K562 (cell line): Measurements from ENCODE around the gene MAMDC4. TPM values are rescaled to one million over a fixed set of nuclear protein-coding genes. Genes with fewer than 3 reads are reported as not detected.

Source experiments
- microRNA-seq: library from miRNA; unstranded; fragments of <30 nt; microRNA quantifications from one replicate; pipeline ENCODE4, GENCODE V29; 2018; ENCODE audit warnings: borderline microRNAs expressed
- polyA plus RNA-seq, 8 experiments: library from polyadenylated mRNA; depleted of rRNA in 4 of 8; stranded (reverse) in 5 of 8; unstranded in 3 of 8; fragments of >200 nt; fragmentation: Nextera tagmentation in 2 of 8; fragmentation: Illumina TruSeq in 1 of 8; extraction: Ambion mirVana in 2 of 8; extraction: Trizol in 1 of 8; gene quantifications; 2 replicates each; pipeline versions ENCODE4 v1.2.1 to v1.2.3, GENCODE V29; 2011 to 2014; ENCODE audit warnings: inconsistent platforms in 1 of 8, missing spikeins in 1 of 8
- small RNA-seq: library from RNA; depleted of rRNA; stranded (forward); fragments of <200 nt; gene quantifications from one replicate; pipeline ENCODE3, GENCODE V24; 2014
- total RNA-seq, 7 experiments: library from RNA; depleted of rRNA in 6 of 7; stranded (reverse); fragments of >200 nt in 6 of 7; fragmentation: Illumina TruSeq in 2 of 7; extraction: Trizol in 2 of 7; gene quantifications; 2 replicates each; pipeline versions ENCODE4 v1.2.1 to v1.2.3, GENCODE V29; 2011 to 2021; ENCODE audit warnings: low replicate concordance in 1 of 7

Gene MAMDC4
- total and polyA plus RNA-seq, 9 of the 15 experiments (the other 6 are each of a cell fraction or from before 2014, with no cell fraction given), result 0.03 to 10.8 (median 1.5) TPM

Small RNA genes lying within 50 kb of the gene (microRNA-seq; reads per million reads assigned to microRNA genes)
- gene MIR4292 (not detected), gene MIR4479 (1.0 reads per million, percentile 7 among the genes with 10 or more reads in this experiment)

Small RNA genes lying within 50 kb of the gene (small RNA-seq; reads per million reads assigned to genes)
- gene MIR4292 (not detected), gene MIR4479 (0.29 reads per million)

Other genes with a start within 250 kb of the MAMDC4 start
Only the 7 nearest of the 28 such genes appear.
- 113 and 143 TPM in 2 replicates for gene TMEM141, start 61.0 kb upstream of the MAMDC4 start, total RNA-seq (2014; rRNA removed)
- gene TMEM141, start 61.0 kb upstream of the MAMDC4 start, total RNA-seq (2014; rRNA removed; fragmentation: Illumina TruSeq; extraction: Trizol), result 36.2 and 53.6 TPM in 2 replicates
- gene TMEM141, start 61.0 kb upstream of the MAMDC4 start, total RNA-seq (2015; rRNA removed; fragmentation: Illumina TruSeq; extraction: Trizol), result 68.9 and 69.5 TPM in 2 replicates
- 78.7 and 94.7 TPM in 2 replicates for gene TMEM141, start 61.0 kb upstream of the MAMDC4 start, total RNA-seq (2021)
- gene TMEM141, start 61.0 kb upstream of the MAMDC4 start, polyA plus RNA-seq (2011; rRNA removed), result 74.8 and 80.1 TPM in 2 replicates
- gene TMEM141, start 61.0 kb upstream of the MAMDC4 start, polyA plus RNA-seq (2014; fragmentation: Illumina TruSeq; extraction: Trizol), result 110 and 112 TPM in 2 replicates
- 10 to 100 TPM; 21.5 to 35.8 TPM for gene TMEM141, start 61.0 kb upstream of the MAMDC4 start, polyA plus RNA-seq (2014; fragmentation: Nextera tagmentation; extraction: Ambion mirVana)
- 123 and 134 TPM in 2 replicates for gene TMEM141, start 61.0 kb upstream of the MAMDC4 start, polyA plus RNA-seq (2014; rRNA removed)
- 0.12 TPM in 1 of 2 replicates, not detected in the other for gene CCDC183, start 56.0 kb upstream of the MAMDC4 start, total RNA-seq (2014; rRNA removed)
- not detected in 2 replicates for gene CCDC183, start 56.0 kb upstream of the MAMDC4 start, total RNA-seq (2014; rRNA removed; fragmentation: Illumina TruSeq; extraction: Trizol)
- gene CCDC183, start 56.0 kb upstream of the MAMDC4 start, total RNA-seq (2015; rRNA removed; fragmentation: Illumina TruSeq; extraction: Trizol), result 0.19 and 0.22 TPM in 2 replicates
- 0.29 and 0.54 TPM in 2 replicates for gene CCDC183, start 56.0 kb upstream of the MAMDC4 start, total RNA-seq (2021)
- 0.60 and 0.65 TPM in 2 replicates for gene CCDC183, start 56.0 kb upstream of the MAMDC4 start, polyA plus RNA-seq (2011; rRNA removed)
- gene CCDC183, start 56.0 kb upstream of the MAMDC4 start, polyA plus RNA-seq (2014; fragmentation: Illumina TruSeq; extraction: Trizol), result 0.12 and 0.33 TPM in 2 replicates
- gene CCDC183, start 56.0 kb upstream of the MAMDC4 start, polyA plus RNA-seq (2014; fragmentation: Nextera tagmentation; extraction: Ambion mirVana), result not detected
- 0.21 and 1.7 TPM in 2 replicates for gene CCDC183, start 56.0 kb upstream of the MAMDC4 start, polyA plus RNA-seq (2014; rRNA removed)
- 141 and 154 TPM in 2 replicates for gene RABL6, start 44.4 kb upstream of the MAMDC4 start, total RNA-seq (2014; rRNA removed)
- gene RABL6, start 44.4 kb upstream of the MAMDC4 start, total RNA-seq (2014; rRNA removed; fragmentation: Illumina TruSeq; extraction: Trizol), result 34.2 and 44.6 TPM in 2 replicates
- gene RABL6, start 44.4 kb upstream of the MAMDC4 start, total RNA-seq (2015; rRNA removed; fragmentation: Illumina TruSeq; extraction: Trizol), result 84.5 and 85.0 TPM in 2 replicates
- gene RABL6, start 44.4 kb upstream of the MAMDC4 start, total RNA-seq (2021), result 165 and 181 TPM in 2 replicates
- gene RABL6, start 44.4 kb upstream of the MAMDC4 start, polyA plus RNA-seq (2011; rRNA removed), result 109 and 142 TPM in 2 replicates
- gene RABL6, start 44.4 kb upstream of the MAMDC4 start, polyA plus RNA-seq (2014; fragmentation: Illumina TruSeq; extraction: Trizol), result 68.9 and 82.6 TPM in 2 replicates
- gene RABL6, start 44.4 kb upstream of the MAMDC4 start, polyA plus RNA-seq (2014; fragmentation: Nextera tagmentation; extraction: Ambion mirVana), result 1 to 10 TPM; 5.6 to 6.4 TPM
- gene RABL6, start 44.4 kb upstream of the MAMDC4 start, polyA plus RNA-seq (2014; rRNA removed), result 121 and 124 TPM in 2 replicates
- gene AJM1, start 9.9 kb upstream of the MAMDC4 start, total RNA-seq (2014; rRNA removed), result 2.0 and 2.8 TPM in 2 replicates
- gene AJM1, start 9.9 kb upstream of the MAMDC4 start, total RNA-seq (2014; rRNA removed; fragmentation: Illumina TruSeq; extraction: Trizol), result 0.07 TPM in 1 of 2 replicates, not detected in the other
- gene AJM1, start 9.9 kb upstream of the MAMDC4 start, total RNA-seq (2015; rRNA removed; fragmentation: Illumina TruSeq; extraction: Trizol), result 0.83 and 0.94 TPM in 2 replicates
- 3.2 TPM in 2 replicates for gene AJM1, start 9.9 kb upstream of the MAMDC4 start, total RNA-seq (2021)
- gene AJM1, start 9.9 kb upstream of the MAMDC4 start, polyA plus RNA-seq (2011; rRNA removed), result 0.46 and 1.1 TPM in 2 replicates
- 0.06 and 0.54 TPM in 2 replicates for gene AJM1, start 9.9 kb upstream of the MAMDC4 start, polyA plus RNA-seq (2014; fragmentation: Illumina TruSeq; extraction: Trizol)
- gene AJM1, start 9.9 kb upstream of the MAMDC4 start, polyA plus RNA-seq (2014; fragmentation: Nextera tagmentation; extraction: Ambion mirVana), result under 1 TPM in 1 of 2 experiments, not detected in 1; 0.01 TPM
- gene AJM1, start 9.9 kb upstream of the MAMDC4 start, polyA plus RNA-seq (2014; rRNA removed), result 2.2 and 3.7 TPM in 2 replicates
- 114 and 142 TPM in 2 replicates for gene PHPT1, start 2.9 kb upstream of the MAMDC4 start, total RNA-seq (2014; rRNA removed)
- 16.4 and 20.9 TPM in 2 replicates for gene PHPT1, start 2.9 kb upstream of the MAMDC4 start, total RNA-seq (2014; rRNA removed; fragmentation: Illumina TruSeq; extraction: Trizol)
- gene PHPT1, start 2.9 kb upstream of the MAMDC4 start, total RNA-seq (2015; rRNA removed; fragmentation: Illumina TruSeq; extraction: Trizol), result 93.0 and 96.7 TPM in 2 replicates
- gene PHPT1, start 2.9 kb upstream of the MAMDC4 start, total RNA-seq (2021), result 126 and 135 TPM in 2 replicates
- gene PHPT1, start 2.9 kb upstream of the MAMDC4 start, polyA plus RNA-seq (2011; rRNA removed), result 50.9 and 84.3 TPM in 2 replicates
- 80.2 and 98.6 TPM in 2 replicates for gene PHPT1, start 2.9 kb upstream of the MAMDC4 start, polyA plus RNA-seq (2014; fragmentation: Illumina TruSeq; extraction: Trizol)
- 100 to 1,000 TPM; 131 to 166 TPM for gene PHPT1, start 2.9 kb upstream of the MAMDC4 start, polyA plus RNA-seq (2014; fragmentation: Nextera tagmentation; extraction: Ambion mirVana)
- 129 and 161 TPM in 2 replicates for gene PHPT1, start 2.9 kb upstream of the MAMDC4 start, polyA plus RNA-seq (2014; rRNA removed)
- gene EDF1, start 14.0 kb downstream of the MAMDC4 start, total RNA-seq (2014; rRNA removed), result 532 and 564 TPM in 2 replicates
- gene EDF1, start 14.0 kb downstream of the MAMDC4 start, total RNA-seq (2014; rRNA removed; fragmentation: Illumina TruSeq; extraction: Trizol), result 132 and 198 TPM in 2 replicates
- 363 and 368 TPM in 2 replicates for gene EDF1, start 14.0 kb downstream of the MAMDC4 start, total RNA-seq (2015; rRNA removed; fragmentation: Illumina TruSeq; extraction: Trizol)
- gene EDF1, start 14.0 kb downstream of the MAMDC4 start, total RNA-seq (2021), result 302 and 324 TPM in 2 replicates
- 235 TPM in 2 replicates for gene EDF1, start 14.0 kb downstream of the MAMDC4 start, polyA plus RNA-seq (2011; rRNA removed)
- 318 and 384 TPM in 2 replicates for gene EDF1, start 14.0 kb downstream of the MAMDC4 start, polyA plus RNA-seq (2014; fragmentation: Illumina TruSeq; extraction: Trizol)
- gene EDF1, start 14.0 kb downstream of the MAMDC4 start, polyA plus RNA-seq (2014; fragmentation: Nextera tagmentation; extraction: Ambion mirVana), result 100 to 1,000 TPM in 1 of 2 experiments, 10 to 100 TPM in 1; 81.0 to 108 TPM
- 526 and 558 TPM in 2 replicates for gene EDF1, start 14.0 kb downstream of the MAMDC4 start, polyA plus RNA-seq (2014; rRNA removed)
- gene TRAF2, start 34.2 kb downstream of the MAMDC4 start, total RNA-seq (2014; rRNA removed), result 26.8 and 33.3 TPM in 2 replicates
- gene TRAF2, start 34.2 kb downstream of the MAMDC4 start, total RNA-seq (2014; rRNA removed; fragmentation: Illumina TruSeq; extraction: Trizol), result 5.9 and 9.1 TPM in 2 replicates
- 26.6 and 28.2 TPM in 2 replicates for gene TRAF2, start 34.2 kb downstream of the MAMDC4 start, total RNA-seq (2015; rRNA removed; fragmentation: Illumina TruSeq; extraction: Trizol)
- gene TRAF2, start 34.2 kb downstream of the MAMDC4 start, total RNA-seq (2021), result 44.5 and 45.2 TPM in 2 replicates
- gene TRAF2, start 34.2 kb downstream of the MAMDC4 start, polyA plus RNA-seq (2011; rRNA removed), result 17.3 and 24.9 TPM in 2 replicates
- 18.0 and 28.7 TPM in 2 replicates for gene TRAF2, start 34.2 kb downstream of the MAMDC4 start, polyA plus RNA-seq (2014; fragmentation: Illumina TruSeq; extraction: Trizol)
- under 1 TPM; 0.24 to 0.81 TPM for gene TRAF2, start 34.2 kb downstream of the MAMDC4 start, polyA plus RNA-seq (2014; fragmentation: Nextera tagmentation; extraction: Ambion mirVana)
- 33.6 and 44.2 TPM in 2 replicates for gene TRAF2, start 34.2 kb downstream of the MAMDC4 start, polyA plus RNA-seq (2014; rRNA removed)